Measurements from ENCODE around the gene HOATZ.

- TF ChIP-seq CTCF (IDR thresholded peaks at IDR 0.05; ENCODE audit: low read length), result no peak
- no peak for TF ChIP-seq EZH2 (IDR thresholded peaks at IDR 0.05; ENCODE audit: borderline replicate concordance, low read length)
These were observed 20.5 kb upstream of the HOATZ start for GRCh38 chr11:111494040-111494439.
